H9 (cell line): ENCODE data around the gene LBHD2. TPM values are rescaled to one million over a fixed set of nuclear protein-coding genes. Genes with fewer than 3 reads are reported as not detected.

ENCODE experiments used
- DNase-seq: peaks from one replicate; pipeline ENCODE4 v3.0.0-alpha.2; 2017
- H2AFZ ChIP-seq: one replicate; pipeline ENCODE4 v1.6.1; 2013; ENCODE audit warnings: mild to moderate bottlenecking, low read length, control low read depth, moderate library complexity
- H2AK5ac ChIP-seq: 2 replicates; pipeline ENCODE4 v1.6.1; 2013; ENCODE audit warnings: low read length, control low read depth, mixed read lengths; ENCODE audit not compliant: insufficient read length
- H2BK120ac ChIP-seq: one replicate; pipeline ENCODE4 v1.6.1; 2013; ENCODE audit warnings: low read depth, mild to moderate bottlenecking, low read length, control low read depth, inconsistent platforms; ENCODE audit not compliant: poor library complexity, severe bottlenecking
- H2BK12ac ChIP-seq: 2 replicates; pipeline ENCODE4 v1.6.1; 2013; ENCODE audit warnings: low read length, control low read depth, mixed read lengths, low read depth; ENCODE audit not compliant: insufficient read length
- H2BK15ac ChIP-seq: 2 replicates; pipeline ENCODE4 v1.6.1; 2013; ENCODE audit warnings: low read depth, low read length, control low read depth
- H2BK20ac ChIP-seq: one replicate; pipeline ENCODE4 v1.6.1; 2013; ENCODE audit warnings: low read depth, mild to moderate bottlenecking, low read length, control low read depth, inconsistent platforms; ENCODE audit not compliant: poor library complexity, severe bottlenecking
- H2BK5ac ChIP-seq: 2 replicates; pipeline ENCODE4 v1.6.1; 2013; ENCODE audit warnings: low read length, control low read depth, mixed read lengths; ENCODE audit not compliant: insufficient read length
- H3K14ac ChIP-seq: 2 replicates; pipeline ENCODE4 v1.6.1; 2013; ENCODE audit warnings: low read length, control low read depth; ENCODE audit not compliant: insufficient read depth
- H3K18ac ChIP-seq: 2 replicates; pipeline ENCODE4 v1.6.1; 2013; ENCODE audit warnings: low read depth, mild to moderate bottlenecking, mixed read lengths, low read length, control low read depth; ENCODE audit not compliant: insufficient read length
- H3K23ac ChIP-seq: 2 replicates; pipeline ENCODE4 v1.6.1; 2013; ENCODE audit warnings: low read length, control low read depth, mixed read lengths, low read depth; ENCODE audit not compliant: insufficient read length
- H3K23me2 ChIP-seq: 2 replicates; pipeline ENCODE4 v1.6.1; 2013; ENCODE audit warnings: low read depth, mild to moderate bottlenecking, mixed read lengths, low read length, control low read depth; ENCODE audit not compliant: insufficient read length, poor library complexity, severe bottlenecking
- H3K27ac ChIP-seq: 2 replicates; pipeline ENCODE4 v1.5.1; 2013; ENCODE audit warnings: low read length, control low read depth, mixed read lengths, low read depth; ENCODE audit not compliant: insufficient read length
- H3K27me3 ChIP-seq: 2 replicates; pipeline ENCODE4 v1.6.1; 2013; ENCODE audit warnings: low read length, control low read depth, inconsistent platforms; ENCODE audit not compliant: insufficient read depth
- H3K4ac ChIP-seq: 2 replicates; pipeline ENCODE4 v1.6.1; 2013; ENCODE audit warnings: low read depth, mild to moderate bottlenecking, control low read depth, inconsistent platforms, low read length, moderate library complexity
- H3K4me1 ChIP-seq: 2 replicates; pipeline ENCODE4 v1.6.1; 2013; ENCODE audit warnings: low read length, control low read depth, inconsistent platforms; ENCODE audit not compliant: insufficient read depth
- H3K4me2 ChIP-seq: 2 replicates; pipeline ENCODE4 v1.6.1; 2013; ENCODE audit warnings: low read length, control low read depth, mixed read lengths; ENCODE audit not compliant: insufficient read length, insufficient read depth
- H3K56ac ChIP-seq: 2 replicates; pipeline ENCODE4 v1.6.1; 2013; ENCODE audit warnings: low read depth, mild to moderate bottlenecking, mixed read lengths, low read length, control low read depth; ENCODE audit not compliant: insufficient read length
- H3K79me1 ChIP-seq: 2 replicates; pipeline ENCODE4 v1.6.1; 2013; ENCODE audit warnings: low read depth, mild to moderate bottlenecking, moderate library complexity, low read length, control low read depth, inconsistent platforms; ENCODE audit not compliant: insufficient read depth, poor library complexity, severe bottlenecking
- H3K79me2 ChIP-seq: 2 replicates; pipeline ENCODE4 v1.6.1; 2013; ENCODE audit warnings: low read length, control low read depth, inconsistent platforms; ENCODE audit not compliant: insufficient read depth
- H3K9ac ChIP-seq: 2 replicates; pipeline ENCODE4 v1.6.1; 2013; ENCODE audit warnings: low read length, control low read depth, mixed read lengths; ENCODE audit not compliant: insufficient read length; ENCODE audit errors: extremely low read depth
- H3K9me3 ChIP-seq: one replicate; pipeline ENCODE4 v1.6.1; 2013; ENCODE audit warnings: low read depth, low read length, inconsistent platforms; ENCODE audit not compliant: control insufficient read depth
- H3T11ph ChIP-seq: one replicate; pipeline ENCODE4 v1.6.1; 2013; ENCODE audit warnings: mild to moderate bottlenecking, low read length, control low read depth, inconsistent platforms
- H4K20me1 ChIP-seq: one replicate; pipeline ENCODE4 v1.6.1; 2013; ENCODE audit not compliant: control insufficient read depth, insufficient read length, insufficient read depth
- H4K5ac ChIP-seq: 2 replicates; pipeline ENCODE4 v1.6.1; 2013; ENCODE audit warnings: low read depth, mild to moderate bottlenecking, mixed read lengths, low read length, control low read depth; ENCODE audit not compliant: insufficient read length
- H4K8ac ChIP-seq: replicated peaks from 2 replicates; pipeline ENCODE4 v1.6.1; 2013; ENCODE audit warnings: low read length, control low read depth, mixed read lengths, low read depth; ENCODE audit not compliant: insufficient read length
- H4K91ac ChIP-seq: 2 replicates; pipeline ENCODE4 v1.6.1; 2013; ENCODE audit warnings: low read depth, mild to moderate bottlenecking, moderate library complexity, mixed read lengths, low read length, control low read depth; ENCODE audit not compliant: insufficient read length
- H3K27ac Mint-ChIP-seq, 3 experiments: 2 replicates in 2 of 3; 3 replicates in 1 of 3; pipeline ENCODE4 v1.8.0; 2020 to 2021; ENCODE audit warnings: mixed read lengths in 3 of 3, mild to moderate bottlenecking in 1 of 3, moderate library complexity in 1 of 3
- H3K27me3 Mint-ChIP-seq: 2 replicates; pipeline ENCODE4 v1.8.0; 2021; ENCODE audit warnings: low read depth, mild to moderate bottlenecking, moderate library complexity, mixed read lengths
- H3K36me3 Mint-ChIP-seq, 3 experiments: 2 replicates in 2 of 3; 3 replicates in 1 of 3; pipeline ENCODE4 v1.8.0; 2020 to 2021; ENCODE audit warnings: low read depth in 3 of 3, mixed read lengths in 3 of 3; ENCODE audit not compliant: insufficient read depth in 1 of 3
- H3K4me1 Mint-ChIP-seq, 2 experiments: 2 replicates each; pipeline ENCODE4 v1.8.0; 2020; ENCODE audit warnings: mixed read lengths in 2 of 2
- H3K4me3 Mint-ChIP-seq, 2 experiments: 2 replicates in 1 of 2; 3 replicates in 1 of 2; pipeline ENCODE4 v1.8.0; 2020 to 2021; ENCODE audit warnings: mild to moderate bottlenecking in 2 of 2, mixed read lengths in 2 of 2, moderate library complexity in 1 of 2
- H3K9me3 Mint-ChIP-seq, 2 experiments: 2 replicates in 1 of 2; 3 replicates in 1 of 2; pipeline ENCODE4 v1.8.0; 2020; ENCODE audit warnings: mild to moderate bottlenecking in 2 of 2, mixed read lengths in 2 of 2, moderate library complexity in 1 of 2
- CTCF ChIP-seq: fragments of 200-600 bp; sonication (generic); conservative IDR thresholded peaks from 3 replicates; pipeline ENCODE4 v1.8.0; 2021; ENCODE audit warnings: antibody characterized with exemption, mild to moderate bottlenecking
- WGBS: extraction: QIAGEN DNeasy Blood & Tissue Kit; methylation state at CpG from one replicate; pipeline ENCODE4 v1.1.7; 2013; ENCODE audit warnings: missing lambda C conversion rate, low lambda C conversion rate, mixed read lengths; ENCODE audit not compliant: insufficient read length; ENCODE audit errors: extremely low coverage; 5-methylcytosine and 5-hydroxymethylcytosine counted together
- total RNA-seq: library from RNA; stranded (reverse); gene quantifications from 2 replicates; pipeline ENCODE4 v1.2.1, GENCODE V29; 2021

The LBHD2 gene
- total RNA-seq, 1 experiment from 2014 or later, result not detected

- Histone ChIP-seq H3K4ac (no peak overlapping the region), H3K27me3 (no peaks in the 10 kb centered on the region), H3K27ac (no peak overlapping the region), H3K79me2 (no peaks in the 10 kb centered on the region), H3K4me2 (no peak overlapping the region), H4K8ac (no peak overlapping the region), H3K4me1 (no peaks in the 10 kb centered on the region), H4K91ac (no peak overlapping the region), H3K14ac (no peak overlapping the region), H2AK5ac (no peak overlapping the region), H3K9me3 (no peaks in the 10 kb centered on the region), H4K20me1 (peaks cover 6% of the 10 kb centered on the region), H3K9ac (no peak overlapping the region), H4K5ac (no peak overlapping the region), H2AFZ (no peak overlapping the region), H2BK15ac (no peak overlapping the region), H3K79me1 (no peaks in the 10 kb centered on the region), H2BK120ac (no peak overlapping the region), H3K56ac (no peak overlapping the region), H2BK5ac (no peak overlapping the region), H3K18ac (no peak overlapping the region), H2BK20ac (no peak overlapping the region), H3T11ph (no peak overlapping the region), H2BK12ac (no peak overlapping the region), H3K23ac (no peak overlapping the region), H3K23me2 (no peaks in the 10 kb centered on the region)
- TF ChIP-seq CTCF, result no peak
- no CpG with 5 or more reads among the region's 12 CpGs for WGBS
- peaks cover 4 to 16% of the 10 kb centered on the region in 2 experiments; a peak in 3 of 4 replicates for H3K4me1 Mint-ChIP-seq
- H3K27me3 Mint-ChIP-seq, result peaks cover 31% of the 10 kb centered on the region
- no peak overlapping the region for H3K4me3 Mint-ChIP-seq
- peaks cover 9 to 21% (median 16%) of the 10 kb centered on the region in 3 experiments; a peak in 6 of 7 replicates for H3K36me3 Mint-ChIP-seq
- no peak overlapping the region for H3K27ac Mint-ChIP-seq
- DNase-seq, result no peak
- no peaks in the 10 kb centered on the region; a peak in 1 of 5 replicates for H3K9me3 Mint-ChIP-seq
Observed at GRCh38 chr14:103129301-103130016, 45.4 kb downstream of the LBHD2 start.
